NCI-H526 (cell line): ENCODE data around the gene ATP6V0D1.
"Not testable (repeated sequence)": the region's sequence is repeated elsewhere in the genome, so short reads cannot be mapped to it uniquely, and the experiment has no call there.

Source experiments
- DNase-seq, 2 experiments: peaks; one replicate each; lab custom pipeline; 2025; lab: John Stamatoyannopoulos, UW

The ATP6V0D1 gene

GRCh38 chr16:67480833-67481560, at the start of gene ATP6V0D1:
Gene ATP6V0D1, minus strand, starts transcription at chr16:67481157. Its CDS starts 71 bp downstream, at chr16:67481086.
- DNase-seq: peak; percentile 81 to 95

GRCh38 chr16:67530013-67530939, 49.3 kb upstream of the ATP6V0D1 start:
- peak in 1 of 2 experiments; percentile 43 for DNase-seq

- DNase-seq: no peak
Observed at GRCh38 chr16:67529582-67530012, 48.6 kb upstream of the ATP6V0D1 start.

GRCh38 chr16:67528870-67529581, 48.1 kb upstream of the ATP6V0D1 start:
- peak in 1 of 2 experiments; percentile 56 for DNase-seq

- DNase-seq: peak in 1 of 2 experiments; percentile 52
Observed at GRCh38 chr16:67528222-67528869, 47.4 kb upstream of the ATP6V0D1 start, which contains the start of gene RIPOR1. Gene RIPOR1, plus strand, starts transcription at chr16:67528829. Its CDS starts 9,618 bp downstream, at chr16:67538447.

- no peak for DNase-seq
Observed at GRCh38 chr16:67526149-67526791, 45.3 kb upstream of the ATP6V0D1 start.

GRCh38 chr16:67525176-67525860, 44.4 kb upstream of the ATP6V0D1 start:
- no peak for DNase-seq

GRCh38 chr16:67521095-67521804, 40.3 kb upstream of the ATP6V0D1 start:
- peak; percentile 87 to 93 for DNase-seq

GRCh38 chr16:67519242-67519641, 38.3 kb upstream of the ATP6V0D1 start:
- no peak for DNase-seq

GRCh38 chr16:67518676-67519075, 37.7 kb upstream of the ATP6V0D1 start:
- no peak for DNase-seq

- no peak for DNase-seq
Observed at GRCh38 chr16:67517661-67518423, 36.9 kb upstream of the ATP6V0D1 start.

GRCh38 chr16:67517155-67517445, 36.1 kb upstream of the ATP6V0D1 start:
- no peak for DNase-seq

GRCh38 chr16:67516296-67517154, 35.6 kb upstream of the ATP6V0D1 start:
- no peak for DNase-seq

- peak; percentile 36 to 76 for DNase-seq
Observed at GRCh38 chr16:67514382-67514828, 33.4 kb upstream of the ATP6V0D1 start.

GRCh38 chr16:67513892-67514291, 32.9 kb upstream of the ATP6V0D1 start:
- DNase-seq: not testable (repeated sequence)

- no peak for DNase-seq
Observed at GRCh38 chr16:67509016-67509415, 28.1 kb upstream of the ATP6V0D1 start.

- DNase-seq: no peak
Observed at GRCh38 chr16:67506468-67506867, 25.5 kb upstream of the ATP6V0D1 start.
